MM.1S (cell line): ENCODE data around the gene LGALS9.
"Not testable (repeated sequence)": the region's sequence is repeated elsewhere in the genome, so short reads cannot be mapped to it uniquely, and the experiment has no call there.

Source experiments
- DNase-seq: peaks from one replicate; pipeline ENCODE4 v3.0.0-alpha.2; 2015
- H2AFZ ChIP-seq: fragments of 300-600 bp; sonication (generic); 2 replicates; pipeline ENCODE4 v1.6.0; 2016; ENCODE audit warnings: antibody characterized with exemption, low read length
- H3F3A ChIP-seq: fragments of 300-600 bp; sonication (generic); 2 replicates; pipeline ENCODE4 v1.6.1; 2016; ENCODE audit warnings: mild to moderate bottlenecking, antibody characterized with exemption, low read length, moderate library complexity, mixed read lengths; ENCODE audit not compliant: insufficient read depth
- H3K27ac ChIP-seq: fragments of 300-600 bp; sonication (generic); 2 replicates; pipeline ENCODE4 v1.5.1; 2016; ENCODE audit warnings: mild to moderate bottlenecking, low read length
- H3K27me3 ChIP-seq: fragments of 300-600 bp; sonication (generic); replicated peaks from 2 replicates; pipeline ENCODE4 v1.6.0; 2016; ENCODE audit warnings: low read length; ENCODE audit not compliant: insufficient read depth
- H3K36me3 ChIP-seq: fragments of 300-600 bp; sonication (generic); replicated peaks from 2 replicates; pipeline ENCODE4 v1.6.1; 2016; ENCODE audit warnings: mild to moderate bottlenecking, low read length, mixed read lengths; ENCODE audit not compliant: insufficient read depth
- H3K4me1 ChIP-seq: fragments of 300-600 bp; sonication (generic); 2 replicates; pipeline ENCODE4 v1.6.1; 2016; ENCODE audit warnings: low read length, mixed read lengths
- H3K4me2 ChIP-seq: fragments of 300-600 bp; sonication (generic); 2 replicates; pipeline ENCODE4 v1.6.0; 2016; ENCODE audit warnings: low read depth, low read length
- H3K4me3 ChIP-seq: fragments of 300-600 bp; sonication (generic); 2 replicates; pipeline ENCODE4 v1.5.1; 2016; ENCODE audit warnings: low read length, mixed read lengths
- H3K79me2 ChIP-seq: fragments of 300-600 bp; sonication (generic); 2 replicates; pipeline ENCODE4 v1.6.1; 2016; ENCODE audit warnings: mixed run types, low read length, mixed read lengths
- H3K9ac ChIP-seq: fragments of 300-600 bp; sonication (generic); 2 replicates; pipeline ENCODE4 v1.6.1; 2016; ENCODE audit warnings: low read length, mixed read lengths
- H3K9me2 ChIP-seq: fragments of 300-600 bp; sonication (generic); replicated peaks from 2 replicates; pipeline ENCODE4 v1.6.1; 2016; ENCODE audit warnings: mild to moderate bottlenecking, low read length, mixed read lengths; ENCODE audit not compliant: insufficient read depth
- H3K9me3 ChIP-seq: fragments of 300-600 bp; sonication (generic); replicated peaks from 2 replicates; pipeline ENCODE4 v1.6.1; 2016; ENCODE audit warnings: mild to moderate bottlenecking, low read length, mixed read lengths; ENCODE audit not compliant: insufficient read depth
- H4K20me1 ChIP-seq: fragments of 300-600 bp; sonication (generic); 2 replicates; pipeline ENCODE4 v1.6.1; 2016; ENCODE audit warnings: mild to moderate bottlenecking, low read length, moderate library complexity, mixed read lengths; ENCODE audit not compliant: insufficient read depth
- EZH2 ChIP-seq: fragments of 300-600 bp; sonication (generic); optimal IDR thresholded peaks from 2 replicates; pipeline ENCODE3; 2017; ENCODE audit warnings: low read depth, mild to moderate bottlenecking, antibody characterized with exemption, low read length, mixed read lengths
- EZH2phosphoT487 ChIP-seq: fragments of 300-600 bp; sonication (generic); IDR thresholded peaks from 2 replicates; pipeline ENCODE4 v1.6.1; 2018; ENCODE audit warnings: antibody characterized with exemption, low read length
- TF ChIP-seq, protein P1 (sequence below): fragments of 300-600 bp; sonication (generic); IDR thresholded peaks from 2 replicates; pipeline ENCODE4 v1.5.1; 2016; ENCODE audit warnings: antibody characterized with exemption, low read length, mixed read lengths

LGALS9 gene

GRCh38 chr17:27644586-27644985 lies 13.6 kb downstream of the LGALS9 start:
- Histone ChIP-seq H3K79me2 (no peaks in the 10 kb centered on the region), H3F3A (no peaks in the 10 kb centered on the region), H3K36me3 (no peaks in the 10 kb centered on the region), H3K4me3 (no peak overlapping the region), H3K4me1 (no peaks in the 10 kb centered on the region), H4K20me1 (no peaks in the 10 kb centered on the region), H3K27me3 (no peaks in the 10 kb centered on the region), H3K9me2 (no peaks in the 10 kb centered on the region), H2AFZ (no peak overlapping the region), H3K4me2 (no peak overlapping the region), H3K27ac (no peak overlapping the region), H3K9ac (no peak overlapping the region), H3K9me3 (no peaks in the 10 kb centered on the region)
- TF ChIP-seq, protein P1, sequence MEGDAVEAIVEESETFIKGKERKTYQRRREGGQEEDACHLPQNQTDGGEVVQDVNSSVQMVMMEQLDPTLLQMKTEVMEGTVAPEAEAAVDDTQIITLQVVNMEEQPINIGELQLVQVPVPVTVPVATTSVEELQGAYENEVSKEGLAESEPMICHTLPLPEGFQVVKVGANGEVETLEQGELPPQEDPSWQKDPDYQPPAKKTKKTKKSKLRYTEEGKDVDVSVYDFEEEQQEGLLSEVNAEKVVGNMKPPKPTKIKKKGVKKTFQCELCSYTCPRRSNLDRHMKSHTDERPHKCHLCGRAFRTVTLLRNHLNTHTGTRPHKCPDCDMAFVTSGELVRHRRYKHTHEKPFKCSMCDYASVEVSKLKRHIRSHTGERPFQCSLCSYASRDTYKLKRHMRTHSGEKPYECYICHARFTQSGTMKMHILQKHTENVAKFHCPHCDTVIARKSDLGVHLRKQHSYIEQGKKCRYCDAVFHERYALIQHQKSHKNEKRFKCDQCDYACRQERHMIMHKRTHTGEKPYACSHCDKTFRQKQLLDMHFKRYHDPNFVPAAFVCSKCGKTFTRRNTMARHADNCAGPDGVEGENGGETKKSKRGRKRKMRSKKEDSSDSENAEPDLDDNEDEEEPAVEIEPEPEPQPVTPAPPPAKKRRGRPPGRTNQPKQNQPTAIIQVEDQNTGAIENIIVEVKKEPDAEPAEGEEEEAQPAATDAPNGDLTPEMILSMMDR = no peak
- TF ChIP-seq EZH2phosphoT487 (no peak), EZH2 (no peak)
- no peak for DNase-seq

DNA sequence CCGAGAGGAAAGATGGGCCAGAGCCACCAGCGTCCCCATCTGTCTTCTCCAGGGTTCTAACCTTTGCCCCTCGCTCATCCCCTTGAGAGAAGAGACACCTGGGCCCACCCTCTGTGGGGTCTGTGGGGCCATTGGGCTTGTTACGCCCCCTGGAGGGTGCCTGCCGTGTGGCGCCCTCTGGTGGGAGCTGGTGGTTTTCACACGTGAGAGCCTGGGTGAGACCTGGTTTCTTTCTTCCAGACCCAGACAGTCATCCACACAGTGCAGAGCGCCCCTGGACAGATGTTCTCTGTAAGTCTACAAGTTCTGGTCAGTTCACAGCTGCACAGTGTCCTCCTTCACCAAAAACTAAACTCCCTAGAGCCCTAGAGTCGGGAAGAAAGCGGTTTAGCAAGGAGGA lies 14.6 kb downstream of the LGALS9 start:
- DNase-seq, H3K9me3 ChIP-seq, H4K20me1 ChIP-seq, H3K4me3 ChIP-seq, H3K36me3 ChIP-seq, H2AFZ ChIP-seq, H3K4me2 ChIP-seq, H3K9ac ChIP-seq, H3F3A ChIP-seq, H3K79me2 ChIP-seq, H3K4me1 ChIP-seq, H3K27ac ChIP-seq, H3K27me3 ChIP-seq, H3K9me2 ChIP-seq: not testable (repeated sequence)

- Histone ChIP-seq H3K4me2 (no peak overlapping the region), H2AFZ (no peak overlapping the region), H3K9ac (no peak overlapping the region), H4K20me1 (no peaks in the 10 kb centered on the region), H3K4me3 (no peak overlapping the region), H3K27me3 (no peaks in the 10 kb centered on the region), H3K9me2 (no peaks in the 10 kb centered on the region), H3F3A (no peaks in the 10 kb centered on the region), H3K36me3 (no peaks in the 10 kb centered on the region), H3K79me2 (no peaks in the 10 kb centered on the region), H3K9me3 (no peaks in the 10 kb centered on the region), H3K27ac (no peak overlapping the region), H3K4me1 (no peaks in the 10 kb centered on the region)
- TF ChIP-seq, protein P1 = no peak
- TF ChIP-seq EZH2phosphoT487 = no peak
- TF ChIP-seq EZH2 = no peak
- DNase-seq = no peak
Observed at GRCh38 chr17:27646232-27646631, 15.2 kb downstream of the LGALS9 start.

DNA sequence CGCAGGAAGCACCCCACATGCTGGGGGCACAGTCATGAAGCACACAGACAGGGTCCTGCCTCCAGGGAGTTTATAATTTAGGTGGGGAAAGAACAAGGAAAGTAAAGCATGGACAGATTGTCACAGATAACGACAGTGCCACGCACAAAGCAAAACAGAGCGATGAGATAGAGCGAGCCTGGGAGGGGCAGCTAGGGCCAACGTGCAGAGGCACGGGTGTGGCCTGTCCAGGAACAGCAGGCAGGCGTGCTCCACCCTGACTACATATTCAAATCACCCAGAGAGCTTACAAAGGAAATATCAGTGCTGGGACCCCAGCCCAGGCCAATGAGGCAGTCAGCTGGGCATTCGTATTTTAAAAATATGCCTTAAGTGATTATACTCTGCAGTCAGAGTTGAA lies 16.8 kb downstream of the LGALS9 start:
- H3F3A ChIP-seq = no peaks in the 10 kb centered on the region
- no peak overlapping the region for H3K27ac ChIP-seq
- H3K9ac ChIP-seq = no peak overlapping the region
- no peaks in the 10 kb centered on the region for H4K20me1 ChIP-seq
- H3K79me2 ChIP-seq = no peaks in the 10 kb centered on the region
- no peaks in the 10 kb centered on the region for H3K9me2 ChIP-seq
- H3K4me3 ChIP-seq = no peak overlapping the region
- no peaks in the 10 kb centered on the region for H3K9me3 ChIP-seq
- TF ChIP-seq EZH2 (no peak), EZH2phosphoT487 (no peak)
- TF ChIP-seq, protein P1 = no peak
- DNase-seq = no peak
- H3K4me2 ChIP-seq = no peak overlapping the region
- no peaks in the 10 kb centered on the region for H3K4me1 ChIP-seq
- no peak overlapping the region for H2AFZ ChIP-seq
- H3K27me3 ChIP-seq = no peaks in the 10 kb centered on the region
- H3K36me3 ChIP-seq = no peaks in the 10 kb centered on the region

DNA sequence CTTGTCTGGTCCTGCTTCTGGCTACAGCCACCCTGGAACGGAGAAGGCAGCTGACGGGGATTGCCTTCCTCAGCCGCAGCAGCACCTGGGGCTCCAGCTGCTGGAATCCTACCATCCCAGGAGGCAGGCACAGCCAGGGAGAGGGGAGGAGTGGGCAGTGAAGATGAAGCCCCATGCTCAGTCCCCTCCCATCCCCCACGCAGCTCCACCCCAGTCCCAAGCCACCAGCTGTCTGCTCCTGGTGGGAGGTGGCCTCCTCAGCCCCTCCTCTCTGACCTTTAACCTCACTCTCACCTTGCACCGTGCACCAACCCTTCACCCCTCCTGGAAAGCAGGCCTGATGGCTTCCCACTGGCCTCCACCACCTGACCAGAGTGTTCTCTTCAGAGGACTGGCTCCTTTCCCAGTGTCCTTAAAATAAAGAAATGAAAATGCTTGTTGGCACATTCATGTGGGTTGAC lies 18.2 kb downstream of the LGALS9 start:
- H3K9me3 ChIP-seq, H3K9me2 ChIP-seq, H3K79me2 ChIP-seq, H3K36me3 ChIP-seq, H3K4me1 ChIP-seq, H3F3A ChIP-seq, H2AFZ ChIP-seq, DNase-seq, H4K20me1 ChIP-seq, H3K4me3 ChIP-seq, H3K27me3 ChIP-seq, H3K4me2 ChIP-seq, H3K9ac ChIP-seq, H3K27ac ChIP-seq: not testable (repeated sequence)
